GM10248 (cell line): ENCODE measurements around the gene ME1.

ENCODE experiments used
- CTCF ChIA-PET: fragments of 300-600 bp; sonication (Branson Sonifier 250); formaldehyde crosslinking; extraction: SDS; loops from one replicate; lab custom pipeline; 2021; ENCODE audit warnings: antibody characterized with exemption; lab: Yijun Ruan, JAX
- POLR2A ChIA-PET: fragments of 350-650 bp; sonication (Branson Sonifier 250); formaldehyde crosslinking; extraction: SDS; loops from one replicate; lab custom pipeline; 2020; ENCODE audit warnings: antibody characterized with exemption; lab: Yijun Ruan, JAX
- DNase-seq: peaks from one replicate; pipeline ENCODE4 v3.0.0; 2012; ENCODE audit errors: extremely low spot score
- TF ChIP-seq, protein P1 (sequence below): IDR thresholded peaks from 2 replicates; pipeline ENCODE4 v1.5.1; 2012; ENCODE audit warnings: mild to moderate bottlenecking, low read depth; ENCODE audit errors: extremely low read depth, missing control alignments, control extremely low read depth

ME1 gene

DNA sequence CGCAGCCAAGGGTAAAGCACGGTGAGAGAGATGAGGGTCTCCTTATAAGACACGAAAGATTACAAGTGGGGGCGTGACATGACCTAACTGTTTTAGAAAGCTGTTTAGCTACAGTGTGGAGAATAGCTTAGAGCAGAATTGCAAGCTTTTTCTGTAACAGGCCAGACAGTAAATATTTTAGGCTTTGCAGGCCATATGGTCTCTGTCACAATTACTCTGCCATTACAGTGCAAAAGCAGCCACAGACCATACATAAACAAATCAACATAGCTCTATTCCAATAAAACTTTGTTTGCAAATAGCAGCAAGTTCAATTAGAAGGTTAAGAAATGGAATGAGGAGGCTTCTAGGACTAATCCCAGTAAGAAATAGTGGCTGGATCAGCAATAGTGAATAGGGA, 254.6 kb downstream of the ME1 start:
- CTCF ChIA-PET = interaction anchor here (1.1 to 1.6 kb wide), 4 partner anchors 9 to 111 kb away, joined by 3 to 6 read pairs (median 4); partner anchors contain the start of gene UBE3D
- DNase-seq = no peak
- TF ChIP-seq, protein P1, sequence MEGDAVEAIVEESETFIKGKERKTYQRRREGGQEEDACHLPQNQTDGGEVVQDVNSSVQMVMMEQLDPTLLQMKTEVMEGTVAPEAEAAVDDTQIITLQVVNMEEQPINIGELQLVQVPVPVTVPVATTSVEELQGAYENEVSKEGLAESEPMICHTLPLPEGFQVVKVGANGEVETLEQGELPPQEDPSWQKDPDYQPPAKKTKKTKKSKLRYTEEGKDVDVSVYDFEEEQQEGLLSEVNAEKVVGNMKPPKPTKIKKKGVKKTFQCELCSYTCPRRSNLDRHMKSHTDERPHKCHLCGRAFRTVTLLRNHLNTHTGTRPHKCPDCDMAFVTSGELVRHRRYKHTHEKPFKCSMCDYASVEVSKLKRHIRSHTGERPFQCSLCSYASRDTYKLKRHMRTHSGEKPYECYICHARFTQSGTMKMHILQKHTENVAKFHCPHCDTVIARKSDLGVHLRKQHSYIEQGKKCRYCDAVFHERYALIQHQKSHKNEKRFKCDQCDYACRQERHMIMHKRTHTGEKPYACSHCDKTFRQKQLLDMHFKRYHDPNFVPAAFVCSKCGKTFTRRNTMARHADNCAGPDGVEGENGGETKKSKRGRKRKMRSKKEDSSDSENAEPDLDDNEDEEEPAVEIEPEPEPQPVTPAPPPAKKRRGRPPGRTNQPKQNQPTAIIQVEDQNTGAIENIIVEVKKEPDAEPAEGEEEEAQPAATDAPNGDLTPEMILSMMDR = no peak
- POLR2A ChIA-PET = no interaction called here

DNA sequence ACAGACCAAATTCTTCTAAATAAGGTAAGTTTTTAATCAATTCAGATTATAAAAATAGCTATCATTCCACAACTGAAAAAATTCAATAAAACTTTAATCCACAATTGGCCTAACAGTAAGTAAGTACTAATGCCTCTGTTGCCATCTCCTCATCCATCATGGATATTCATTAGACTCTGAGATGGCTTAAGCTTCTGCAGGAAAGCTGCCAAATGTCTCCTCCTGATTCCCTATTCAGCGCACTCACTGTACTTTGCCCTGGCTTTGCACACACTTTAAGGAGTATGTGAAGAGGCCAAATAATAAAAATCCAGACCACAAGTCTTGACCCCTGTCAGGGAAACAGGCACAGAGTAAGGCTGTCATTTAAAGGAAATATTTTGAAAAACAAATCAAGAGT, 261.3 kb downstream of the ME1 start:
- no peak for DNase-seq
- POLR2A ChIA-PET = no interaction called here
- CTCF ChIA-PET = interaction anchor here (0.7 to 1.7 kb wide), 6 partner anchors 15 to 104 kb away, joined by 3 to 4 read pairs (median 3); partner anchors contain the start of genes DOP1A and UBE3D
- TF ChIP-seq, protein P1 = no peak

DNA sequence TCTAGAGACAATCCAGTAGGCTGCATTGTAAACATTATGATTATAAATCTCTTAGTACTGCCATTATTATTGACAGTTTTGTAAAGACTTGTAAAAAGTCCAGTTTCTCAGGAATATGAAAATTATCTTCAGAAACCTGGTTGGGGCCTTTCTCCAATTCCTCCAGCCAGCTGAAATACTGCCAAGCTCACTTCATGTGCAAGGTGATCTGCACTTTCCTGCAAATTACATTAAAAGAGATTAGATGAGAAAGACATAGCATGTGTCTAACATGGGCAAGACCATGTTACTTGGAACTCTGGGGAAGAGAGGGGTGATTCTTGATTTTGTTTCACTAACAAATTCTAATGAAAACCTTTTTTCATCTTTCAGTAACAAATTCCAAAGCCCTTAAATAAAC, 261.7 kb downstream of the ME1 start:
- POLR2A ChIA-PET = no interaction called here
- TF ChIP-seq, protein P1 = no peak

DNA sequence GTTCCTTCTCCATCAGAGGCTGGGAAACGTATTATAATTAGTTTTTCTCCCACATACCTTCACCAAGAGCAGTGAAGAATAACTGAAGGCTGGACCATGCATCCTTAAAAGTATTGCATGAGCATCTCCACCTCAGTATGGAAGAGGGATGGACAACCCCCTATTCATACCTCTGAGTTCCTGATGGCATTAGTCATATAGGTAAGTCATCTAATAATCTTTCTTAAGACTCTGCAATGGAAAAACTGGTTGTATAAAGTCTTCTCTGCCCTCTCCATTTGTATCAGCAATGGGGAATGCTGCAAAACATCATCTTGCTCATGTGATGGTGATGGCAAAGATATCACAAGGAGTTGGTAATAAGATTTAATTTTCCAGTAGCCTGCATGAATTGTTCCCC, 262.3 kb downstream of the ME1 start:
- ChIA-PET CTCF (interaction anchor here (1.3 to 1.4 kb wide), 2 partner anchors 16 to 98 kb away, joined by 3 read pairs; no protein-coding TSS in a partner anchor), POLR2A (no interaction called here)
- TF ChIP-seq, protein P1 = no peak
- no peak for DNase-seq

More for the DNA sequence above, 261.7 kb downstream of the ME1 start:
- CTCF ChIA-PET = interaction anchor here (0.7 to 1.4 kb wide), 4 partner anchors 15 to 103 kb away, joined by 3 read pairs; partner anchors contain the start of gene UBE3D
- no peak for DNase-seq

DNA sequence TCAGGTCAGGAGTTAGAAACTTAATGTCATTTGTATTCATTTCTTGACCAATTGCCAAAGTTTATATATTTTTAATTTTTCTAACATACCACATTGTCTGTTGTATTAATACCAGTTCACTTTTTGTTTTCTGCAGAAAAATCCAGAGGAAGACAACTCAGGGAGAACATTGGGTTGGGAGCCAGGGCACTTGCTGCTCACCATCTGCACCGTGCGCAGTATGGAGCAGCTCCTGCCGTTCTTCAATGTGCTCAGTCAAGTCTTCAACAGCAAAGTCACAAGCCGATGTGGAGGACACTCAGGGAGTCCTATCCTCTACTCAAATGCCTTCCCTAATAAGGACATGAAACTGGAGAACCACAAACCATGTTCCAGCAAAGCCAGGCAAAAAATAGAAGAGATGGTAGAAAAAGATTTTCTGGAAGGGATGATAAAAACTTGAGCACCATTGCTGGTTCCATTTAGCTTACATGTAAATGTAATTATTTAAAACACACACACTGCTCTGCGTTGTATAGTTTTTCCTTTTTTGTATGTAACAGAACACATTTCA, 263.0 kb downstream of the ME1 start:
- DNase-seq = no peak
- ChIA-PET POLR2A (no interaction called here), CTCF (interaction anchor here (0.7 to 2.4 kb wide), 6 partner anchors 9 to 102 kb away, joined by 3 to 12 read pairs (median 5); partner anchors contain the start of gene UBE3D)
- TF ChIP-seq, protein P1 = no peak
